H1 (cell line): ENCODE results near the gene BCL2L1. TPM values are rescaled to one million over a fixed set of nuclear protein-coding genes. Genes with fewer than 3 reads are reported as not detected.

Experiments
- FOSL1 ChIP-seq: IDR thresholded peaks from 2 replicates; pipeline ENCODE4 v1.6.1; 2011; ENCODE audit warnings: mild to moderate bottlenecking, low read depth, low read length, moderate library complexity; ENCODE audit not compliant: insufficient read depth
- RAD21 ChIP-seq, 2 experiments: IDR thresholded peaks in 1 of 2; conservative IDR thresholded peaks in 1 of 2; 2 replicates each; pipeline ENCODE4 v1.6.1; 2011; ENCODE audit warnings: low read depth in 2 of 2, low read length in 2 of 2, improper control_type of control experiment in 1 of 2, inconsistent platforms in 1 of 2, mild to moderate bottlenecking in 1 of 2, moderate library complexity in 1 of 2
- SAP30 ChIP-seq: fragments of 300-600 bp; sonication (generic); IDR thresholded peaks from 2 replicates; pipeline ENCODE4 v1.7.1; 2012; ENCODE audit warnings: low read length, moderate library complexity, mild to moderate bottlenecking, inconsistent platforms; ENCODE audit not compliant: insufficient read depth, insufficient replicate concordance
- polyA plus RNA-seq, 7 experiments: library from polyadenylated mRNA; depleted of rRNA in 3 of 7; stranded (reverse) in 5 of 7; unstranded in 2 of 7; fragments of >200 nt in 5 of 7; fragments of 200-250 nt in 2 of 7; gene quantifications; 1 replicate in 5 of 7; 2 replicates in 1 of 7; 4 replicates in 1 of 7; pipeline versions ENCODE4 v1.2.1 to v1.2.3, GENCODE V29; 2011 to 2013; ENCODE audit warnings: missing spikeins in 2 of 7, mixed read lengths in 2 of 7
- total RNA-seq: library from RNA; stranded (reverse); fragmentation: NEBNext Ultra II Directional; extraction: Animal tissue kit (Norgen Biotek cat#: 25700); gene quantifications from 2 replicates; pipeline ENCODE4 v1.2.1, GENCODE V29; 2021

The BCL2L1 gene
- total and polyA plus RNA-seq, 2 of the 8 experiments (the other 6 are each of a cell fraction or from before 2014, with no cell fraction given), result 64.9 to 66.1 TPM

- TF ChIP-seq SAP30 (no peak), RAD21 (IDR thresholded peaks at IDR 0.05 in 1 of 2, conservative IDR thresholded peaks at IDR 0.05 in 1 of 2; ENCODE audit: low read depth in 2 of 2, low read length in 2 of 2) (no peak), FOSL1 (no peak)
Observed at GRCh38 chr20:31671324-31671723, 51.3 kb downstream of the BCL2L1 start (continued).
